HepG2 (cell line): ENCODE measurements around the gene CTSA. TPM values are rescaled to one million over a fixed set of nuclear protein-coding genes. Genes with fewer than 3 reads are reported as not detected.

Source experiments
- AKNA ChIP-seq: sonication (generic); formaldehyde crosslinking; IDR thresholded peaks from 2 replicates; pipeline ENCODE4 v1.4.0; 2020; ENCODE audit warnings: missing genetic modification reagents, borderline replicate concordance
- BCL6 ChIP-seq: IDR thresholded peaks from 2 replicates; pipeline ENCODE4 v1.6.1; 2016; ENCODE audit warnings: missing genetic modification reagents, missing compliant biosample characterization
- CEBPB ChIP-seq: IDR thresholded peaks from 2 replicates; pipeline ENCODE4 v1.6.1; 2011; ENCODE audit warnings: low read depth, low read length, improper control_type of control experiment, borderline replicate concordance
- ERF ChIP-seq: IDR thresholded peaks from 2 replicates; pipeline ENCODE4 v1.6.1; 2018; ENCODE audit warnings: missing biosample characterization, missing genetic modification reagents
- HMG20A ChIP-seq: IDR thresholded peaks from 2 replicates; pipeline ENCODE4 v1.6.1; 2016; ENCODE audit warnings: borderline replicate concordance
- KLF11 ChIP-seq: IDR thresholded peaks from 2 replicates; pipeline ENCODE4 v1.6.1; 2016; ENCODE audit warnings: missing compliant biosample characterization
- KLF12 ChIP-seq: sonication (generic); formaldehyde crosslinking; IDR thresholded peaks from 2 replicates; pipeline ENCODE4 v1.4.0; 2020; ENCODE audit warnings: missing genetic modification reagents, borderline replicate concordance
- MXD1 ChIP-seq: sonication (generic); formaldehyde crosslinking; IDR thresholded peaks from 2 replicates; pipeline ENCODE4 v1.4.0; 2020; ENCODE audit warnings: mild to moderate bottlenecking, missing genetic modification reagents
- PATZ1 ChIP-seq: sonication (generic); formaldehyde crosslinking; IDR thresholded peaks from 2 replicates; pipeline ENCODE4 v1.4.0; 2020; ENCODE audit warnings: missing genetic modification reagents
- THAP9 ChIP-seq: sonication (generic); formaldehyde crosslinking; IDR thresholded peaks from 2 replicates; pipeline ENCODE4; 2020; ENCODE audit warnings: missing genetic modification reagents, mild to moderate bottlenecking, borderline replicate concordance
- XRCC5 ChIP-seq: fragments of 200-400 bp; formaldehyde crosslinking; optimal IDR thresholded peaks from 2 replicates; pipeline ENCODE3; 2017; ENCODE audit warnings: mild to moderate bottlenecking, low read length
- ZGPAT ChIP-seq: IDR thresholded peaks from 2 replicates; pipeline ENCODE4 v1.6.1; 2016; ENCODE audit warnings: mild to moderate bottlenecking
- ZNF136 ChIP-seq: sonication (generic); formaldehyde crosslinking; IDR thresholded peaks from 2 replicates; pipeline ENCODE4 v1.8.1; 2022; ENCODE audit warnings: low read depth, mild to moderate bottlenecking, moderate library complexity, missing genetic modification reagents
- ZNF749 ChIP-seq: sonication (generic); formaldehyde crosslinking; IDR thresholded peaks from 2 replicates; pipeline ENCODE4 v1.8.0; 2022; ENCODE audit warnings: mild to moderate bottlenecking, missing genetic modification reagents, moderate library complexity, borderline replicate concordance
- ZNF777 ChIP-seq: sonication (generic); formaldehyde crosslinking; IDR thresholded peaks from 2 replicates; pipeline ENCODE4 v1.4.0; 2020; ENCODE audit warnings: missing genetic modification reagents
- ZSCAN31 ChIP-seq: sonication (generic); formaldehyde crosslinking; IDR thresholded peaks from 2 replicates; pipeline ENCODE4 v1.5.0; 2020; ENCODE audit warnings: low read depth, mild to moderate bottlenecking, missing genetic modification reagents
- polyA plus RNA-seq, 8 experiments: library from polyadenylated mRNA; depleted of rRNA in 3 of 8; stranded (reverse) in 7 of 8; unstranded in 1 of 8; fragments of >200 nt; fragmentation: Illumina TruSeq in 4 of 8; extraction: Trizol in 4 of 8; gene quantifications; 2 replicates each; pipeline versions ENCODE4 v1.2.1 to v1.2.3, GENCODE V29; 2011 to 2016; ENCODE audit warnings: low read depth in 4 of 8, missing spikeins in 1 of 8, mixed read lengths in 1 of 8; ENCODE audit not compliant: insufficient read depth in 1 of 8
- total RNA-seq, 5 experiments: library from RNA; depleted of rRNA; stranded (reverse); fragments of >200 nt; fragmentation: Illumina TruSeq; extraction: Trizol; gene quantifications; 2 replicates each; pipeline ENCODE4 v1.2.3, GENCODE V29; 2016; ENCODE audit warnings: low read depth in 1 of 5

Gene CTSA
- total and polyA plus RNA-seq, 2 of the 13 experiments (the other 11 are each of a cell fraction or from before 2014, with no cell fraction given), result 202 to 231 TPM

GRCh38 chr20:45863543-45864470, 27.3 kb upstream of the CTSA start (continued):
- TF ChIP-seq THAP9 (CRISPR knock-in tag) (peak; percentile 62; the same call in 1 of the 2 replicates), XRCC5 (peak; percentile 58), ZGPAT (CRISPR knock-in tag) (peak; percentile 83), ZNF777 (CRISPR knock-in tag) (no peak), HMG20A (CRISPR knock-in tag) (peak; percentile 53; the same call in 1 of the 2 replicates), AKNA (CRISPR knock-in tag) (no peak), ERF (CRISPR knock-in tag) (peak; percentile 70), ZNF749 (CRISPR knock-in tag) (no peak), KLF11 (CRISPR knock-in tag) (no peak; the same call in 1 of the 2 replicates), ZNF136 (CRISPR knock-in tag) (no peak), PATZ1 (CRISPR knock-in tag) (peak; percentile 45; the same call in 1 of the 2 replicates), ZSCAN31 (CRISPR knock-in tag) (0 out of 2 replicates have a peak, but pooled peaks have one; percentile 30), KLF12 (CRISPR knock-in tag) (peak; percentile 15; the same call in 1 of the 2 replicates), CEBPB (peak; percentile 80), BCL6 (CRISPR knock-in tag) (peak; percentile 72), MXD1 (CRISPR knock-in tag) (no peak)
